ENCODE results near the gene GIGYF2. TPM values are rescaled to one million over a fixed set of nuclear protein-coding genes. Genes with fewer than 3 reads are reported as not detected.
"Not testable (repeated sequence)": the region's sequence is repeated elsewhere in the genome, so short reads cannot be mapped to it uniquely, and the experiment has no call there.

Gene GIGYF2
- total RNA-seq, 1 donor from 2014 or later: 46.7 TPM

GRCh38 chr2:232683368-232683767, 13.8 kb upstream of the GIGYF2 start:
- Histone ChIP-seq H3K36me3 (ENCODE audit: control insufficient read depth, insufficient read depth, low read length) (no peaks in the 10 kb centered on the region), H3K27me3 (ENCODE audit: control insufficient read depth, insufficient read depth, low read length) (peaks cover 3% of the 10 kb centered on the region), H3K4me3 (ENCODE audit: low read depth, low read length) (no peak overlapping the region)
- no peak for DNase-seq (ENCODE audit: low read depth)
- TF ChIP-seq, protein P1, sequence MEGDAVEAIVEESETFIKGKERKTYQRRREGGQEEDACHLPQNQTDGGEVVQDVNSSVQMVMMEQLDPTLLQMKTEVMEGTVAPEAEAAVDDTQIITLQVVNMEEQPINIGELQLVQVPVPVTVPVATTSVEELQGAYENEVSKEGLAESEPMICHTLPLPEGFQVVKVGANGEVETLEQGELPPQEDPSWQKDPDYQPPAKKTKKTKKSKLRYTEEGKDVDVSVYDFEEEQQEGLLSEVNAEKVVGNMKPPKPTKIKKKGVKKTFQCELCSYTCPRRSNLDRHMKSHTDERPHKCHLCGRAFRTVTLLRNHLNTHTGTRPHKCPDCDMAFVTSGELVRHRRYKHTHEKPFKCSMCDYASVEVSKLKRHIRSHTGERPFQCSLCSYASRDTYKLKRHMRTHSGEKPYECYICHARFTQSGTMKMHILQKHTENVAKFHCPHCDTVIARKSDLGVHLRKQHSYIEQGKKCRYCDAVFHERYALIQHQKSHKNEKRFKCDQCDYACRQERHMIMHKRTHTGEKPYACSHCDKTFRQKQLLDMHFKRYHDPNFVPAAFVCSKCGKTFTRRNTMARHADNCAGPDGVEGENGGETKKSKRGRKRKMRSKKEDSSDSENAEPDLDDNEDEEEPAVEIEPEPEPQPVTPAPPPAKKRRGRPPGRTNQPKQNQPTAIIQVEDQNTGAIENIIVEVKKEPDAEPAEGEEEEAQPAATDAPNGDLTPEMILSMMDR (IDR thresholded peaks at IDR 0.05; ENCODE audit: insufficient read depth, low read length, poor library complexity, severe bottlenecking): no peak

DNA sequence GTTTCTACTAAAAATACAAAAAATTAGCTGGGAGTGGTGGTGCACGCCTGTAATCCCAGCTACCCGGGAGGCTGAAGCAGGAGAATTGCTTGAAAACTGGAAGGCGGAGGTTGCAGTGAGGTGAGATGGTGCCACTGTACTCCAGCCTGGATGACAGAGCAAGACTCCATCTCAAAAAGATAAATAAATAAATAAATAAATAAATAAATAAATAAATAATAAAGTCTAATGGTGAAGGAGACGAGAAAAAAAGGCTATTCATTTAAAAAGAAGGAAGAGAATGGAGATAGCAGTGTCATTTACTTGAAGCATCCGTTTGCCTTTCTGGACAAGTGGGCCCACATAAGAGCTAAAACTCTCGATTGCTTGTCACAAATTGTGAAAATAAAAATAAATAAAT, 11.7 kb upstream of the GIGYF2 start:
- DNase-seq (ENCODE audit: low read depth); H3K4me3 ChIP-seq (ENCODE audit: low read depth, low read length); H3K27me3 ChIP-seq (ENCODE audit: control insufficient read depth, insufficient read depth, low read length); H3K36me3 ChIP-seq (ENCODE audit: control insufficient read depth, insufficient read depth, low read length): not testable (repeated sequence)

DNA sequence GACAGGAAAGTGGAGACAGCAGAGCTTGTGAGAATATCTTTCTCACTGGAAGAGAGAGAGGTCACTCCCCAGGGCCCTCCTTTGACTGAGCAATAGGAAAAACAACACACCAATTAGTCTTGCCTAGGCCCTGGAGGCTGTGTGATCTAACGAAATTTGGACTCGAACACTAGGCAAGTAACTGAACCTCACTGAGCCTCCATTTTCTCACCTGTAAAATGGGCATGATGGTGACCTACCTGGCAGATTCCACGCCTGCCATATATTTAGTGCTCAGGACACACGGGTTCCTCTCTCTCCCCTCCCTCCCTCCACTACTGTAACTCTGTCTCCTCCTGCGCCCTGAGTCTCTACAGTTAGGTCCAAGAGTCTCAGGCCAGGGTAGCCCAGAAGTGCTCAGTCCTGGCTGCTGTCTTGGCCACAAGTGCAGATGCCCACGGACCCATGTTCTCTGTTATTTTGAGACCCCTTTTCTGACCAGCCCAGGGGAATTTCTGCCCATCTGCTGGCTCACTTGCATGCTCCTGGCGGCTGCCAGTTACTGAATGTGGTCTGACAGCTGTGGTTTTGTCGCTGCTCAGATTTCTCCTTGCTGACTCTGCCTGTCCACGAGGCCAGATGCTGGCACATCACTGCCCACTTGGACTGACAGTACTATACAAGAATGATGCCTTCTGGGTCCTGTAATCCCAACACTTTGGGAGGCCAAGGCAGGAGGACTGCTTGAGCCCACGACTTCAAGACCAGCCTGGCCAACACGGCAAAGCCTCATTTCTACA, 9.6 kb upstream of the GIGYF2 start:
- H3K27me3 ChIP-seq (ENCODE audit: control insufficient read depth, insufficient read depth, low read length): no peaks in the 10 kb centered on the region
- TF ChIP-seq, protein P1 (IDR thresholded peaks at IDR 0.05; ENCODE audit: insufficient read depth, low read length, poor library complexity, severe bottlenecking): no peak
- DNase-seq (ENCODE audit: low read depth): no peak
- H3K36me3 ChIP-seq (ENCODE audit: control insufficient read depth, insufficient read depth, low read length): no peaks in the 10 kb centered on the region
- H3K4me3 ChIP-seq (ENCODE audit: low read depth, low read length): no peak overlapping the region

DNA sequence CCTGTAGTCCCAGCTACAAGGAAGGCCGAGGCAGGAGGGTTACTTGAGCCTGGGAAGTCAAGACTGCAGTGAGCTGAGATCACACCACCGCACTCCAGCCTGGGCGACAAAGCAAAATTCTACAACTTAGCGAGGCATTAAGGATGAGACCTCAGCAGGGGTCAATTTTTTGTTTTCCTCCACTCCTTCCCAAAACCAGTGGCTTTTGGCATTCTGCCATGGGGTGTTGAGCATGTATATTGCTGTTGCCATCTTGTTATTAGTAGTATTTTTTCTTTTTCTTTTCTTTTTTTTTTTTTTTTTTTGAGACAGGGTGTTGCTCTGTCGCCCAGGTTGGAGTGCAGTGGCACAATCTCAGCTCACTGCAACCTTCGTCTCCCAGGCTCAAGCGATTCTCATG, 8.9 kb upstream of the GIGYF2 start:
- Histone ChIP-seq H3K27me3 (ENCODE audit: control insufficient read depth, insufficient read depth, low read length) (no peaks in the 10 kb centered on the region), H3K4me3 (ENCODE audit: low read depth, low read length) (no peak overlapping the region), H3K36me3 (ENCODE audit: control insufficient read depth, insufficient read depth, low read length) (no peaks in the 10 kb centered on the region)
- no peak for DNase-seq (ENCODE audit: low read depth)
- TF ChIP-seq, protein P1 (IDR thresholded peaks at IDR 0.05; ENCODE audit: insufficient read depth, low read length, poor library complexity, severe bottlenecking): no peak

- TF ChIP-seq, protein P1 (IDR thresholded peaks at IDR 0.05; ENCODE audit: insufficient read depth, low read length, poor library complexity, severe bottlenecking): no peak
- Histone ChIP-seq H3K27me3 (ENCODE audit: control insufficient read depth, insufficient read depth, low read length) (no peaks in the 10 kb centered on the region), H3K36me3 (ENCODE audit: control insufficient read depth, insufficient read depth, low read length) (no peaks in the 10 kb centered on the region), H3K4me3 (ENCODE audit: low read depth, low read length) (no peak overlapping the region)
- DNase-seq (ENCODE audit: low read depth): no peak
Measured at GRCh38 chr2:232689152-232689910, 7.8 kb upstream of the GIGYF2 start.

DNA sequence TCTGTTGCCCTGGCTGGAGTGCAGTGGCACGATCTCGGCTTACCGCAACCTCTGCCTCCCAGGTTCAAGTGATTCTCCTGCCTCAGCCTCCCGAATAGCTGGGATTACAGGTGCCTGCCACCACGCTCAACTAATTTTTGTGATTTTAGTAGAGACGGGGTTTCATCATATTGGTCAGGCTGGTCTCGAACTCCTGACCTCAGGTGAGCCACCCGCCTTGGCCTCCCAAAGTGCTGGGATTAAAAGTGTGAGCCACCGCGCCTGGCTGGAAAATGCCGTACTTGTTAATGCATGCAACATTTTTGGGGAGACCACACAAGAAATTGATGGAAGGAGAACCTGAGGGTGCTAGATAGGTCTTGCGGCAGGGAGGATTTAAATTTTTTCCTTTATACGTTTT, 6.0 kb upstream of the GIGYF2 start:
- not testable (repeated sequence) for H3K4me3 ChIP-seq (ENCODE audit: low read depth, low read length); H3K36me3 ChIP-seq (ENCODE audit: control insufficient read depth, insufficient read depth, low read length); DNase-seq (ENCODE audit: low read depth); H3K27me3 ChIP-seq (ENCODE audit: control insufficient read depth, insufficient read depth, low read length)
